IPS-18c (cell line): ENCODE data around the gene C1orf232.

ENCODE experiments used
- H3K4me3 ChIP-seq: 2 replicates; pipeline ENCODE4 v1.7.0; 2013; ENCODE audit warnings: low read depth, mild to moderate bottlenecking, low read length, moderate library complexity; ENCODE audit not compliant: insufficient read depth
- H3K9me3 ChIP-seq: one replicate; pipeline ENCODE4 v1.6.1; 2013; ENCODE audit warnings: mild to moderate bottlenecking, low read length, moderate library complexity; ENCODE audit not compliant: control insufficient read depth, insufficient read depth

The C1orf232 gene

DNA sequence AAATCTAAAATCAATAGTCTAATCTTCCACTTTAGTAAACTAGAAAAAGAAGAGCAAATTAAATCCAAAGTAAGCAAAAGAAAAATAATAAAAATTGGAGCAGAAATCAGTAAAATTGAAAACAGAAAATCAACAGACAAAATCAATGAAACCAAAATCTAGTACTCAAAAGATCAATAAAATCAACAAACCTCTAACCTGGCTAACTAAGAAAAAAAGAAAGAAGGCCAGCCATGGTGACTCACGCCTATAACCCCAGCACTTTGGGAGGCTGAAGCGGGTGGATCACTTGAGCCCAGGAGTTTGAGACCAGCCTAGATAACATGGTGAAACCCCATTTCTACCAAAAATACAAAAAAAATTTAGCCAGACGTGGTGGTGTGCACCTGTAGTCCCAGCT, 34.3 kb downstream of the C1orf232 start:
- Histone ChIP-seq H3K4me3 (no peak overlapping the region), H3K9me3 (no peaks in the 10 kb centered on the region)

DNA sequence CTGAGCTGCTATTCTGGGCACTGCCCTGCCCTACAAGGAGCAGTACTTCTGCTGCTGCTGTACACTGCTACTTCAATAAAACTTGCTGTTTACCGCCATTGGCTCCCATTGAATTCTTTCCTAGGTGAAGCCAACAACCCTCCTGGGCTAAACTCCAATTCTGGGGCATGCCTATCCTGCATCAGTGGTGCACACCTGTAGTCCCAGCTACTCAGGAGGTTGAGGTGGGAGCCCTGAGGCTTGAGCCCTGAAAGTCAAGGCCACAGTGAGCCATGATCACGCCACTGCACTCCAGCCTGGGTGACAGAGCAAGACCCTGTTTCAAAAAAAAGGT, 36.0 kb downstream of the C1orf232 start:
- Histone ChIP-seq H3K9me3 (no peaks in the 10 kb centered on the region), H3K4me3 (no peak overlapping the region)

- no peaks in the 10 kb centered on the region for H3K9me3 ChIP-seq
- H3K4me3 ChIP-seq: no peak overlapping the region
These were observed 36.5 kb downstream of the C1orf232 start for GRCh38 chr1:26132128-26132833.

GRCh38 chr1:26130695-26131094, 38.1 kb downstream of the C1orf232 start:
- Histone ChIP-seq H3K4me3 (no peak overlapping the region), H3K9me3 (no peaks in the 10 kb centered on the region)

DNA sequence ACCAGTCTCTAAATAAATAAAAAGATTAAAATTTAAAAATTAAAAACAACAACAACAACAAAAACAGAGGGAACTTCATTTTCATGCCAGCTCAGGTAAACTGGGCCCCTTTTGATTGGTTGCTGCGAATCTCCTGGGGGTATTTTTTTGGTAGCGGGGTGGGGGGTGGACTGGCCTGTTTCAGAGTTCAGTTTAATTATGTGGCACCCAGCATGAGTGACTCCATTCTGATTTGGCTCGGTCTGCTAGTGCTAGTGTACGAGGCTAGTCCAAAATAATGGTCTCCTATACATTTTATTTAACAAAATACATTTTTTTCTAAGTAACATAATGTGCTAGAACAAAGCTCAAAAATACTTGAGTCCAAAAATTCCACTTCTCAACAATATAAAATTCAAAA, 39.0 kb downstream of the C1orf232 start:
- H3K4me3 ChIP-seq: no peak overlapping the region

GRCh38 chr1:26127235-26128163, 41.3 kb downstream of the C1orf232 start:
- no peaks in the 10 kb centered on the region for H3K9me3 ChIP-seq
- no peak overlapping the region for H3K4me3 ChIP-seq

More for the DNA sequence above, 39.0 kb downstream of the C1orf232 start:
- no peaks in the 10 kb centered on the region for H3K9me3 ChIP-seq

GRCh38 chr1:26126321-26127084, 42.3 kb downstream of the C1orf232 start:
- Histone ChIP-seq H3K9me3 (no peaks in the 10 kb centered on the region), H3K4me3 (no peak overlapping the region)

- Histone ChIP-seq H3K4me3 (no peak overlapping the region), H3K9me3 (no peaks in the 10 kb centered on the region)
These were observed 42.8 kb downstream of the C1orf232 start for GRCh38 chr1:26125946-26126320.

DNA sequence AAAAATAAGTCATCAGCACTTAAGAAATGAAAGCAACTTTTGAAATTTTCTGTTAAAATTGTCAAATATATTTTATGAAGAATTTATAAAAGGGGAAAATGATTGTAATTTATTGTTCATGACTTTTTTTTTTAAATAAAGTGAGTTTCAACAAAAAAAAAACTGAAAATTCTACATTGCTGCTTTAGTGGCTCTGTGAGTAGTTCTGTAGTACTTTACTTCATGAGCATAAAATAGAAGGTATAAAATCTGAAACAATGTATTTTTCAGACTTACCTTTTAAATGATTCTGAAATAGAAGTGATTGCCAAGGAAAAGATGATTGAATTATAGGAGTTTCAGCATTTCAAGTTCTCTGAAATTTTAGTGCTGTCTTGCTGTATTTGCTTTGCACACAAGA, 43.4 kb downstream of the C1orf232 start:
- no peaks in the 10 kb centered on the region for H3K9me3 ChIP-seq
- no peak overlapping the region for H3K4me3 ChIP-seq

DNA sequence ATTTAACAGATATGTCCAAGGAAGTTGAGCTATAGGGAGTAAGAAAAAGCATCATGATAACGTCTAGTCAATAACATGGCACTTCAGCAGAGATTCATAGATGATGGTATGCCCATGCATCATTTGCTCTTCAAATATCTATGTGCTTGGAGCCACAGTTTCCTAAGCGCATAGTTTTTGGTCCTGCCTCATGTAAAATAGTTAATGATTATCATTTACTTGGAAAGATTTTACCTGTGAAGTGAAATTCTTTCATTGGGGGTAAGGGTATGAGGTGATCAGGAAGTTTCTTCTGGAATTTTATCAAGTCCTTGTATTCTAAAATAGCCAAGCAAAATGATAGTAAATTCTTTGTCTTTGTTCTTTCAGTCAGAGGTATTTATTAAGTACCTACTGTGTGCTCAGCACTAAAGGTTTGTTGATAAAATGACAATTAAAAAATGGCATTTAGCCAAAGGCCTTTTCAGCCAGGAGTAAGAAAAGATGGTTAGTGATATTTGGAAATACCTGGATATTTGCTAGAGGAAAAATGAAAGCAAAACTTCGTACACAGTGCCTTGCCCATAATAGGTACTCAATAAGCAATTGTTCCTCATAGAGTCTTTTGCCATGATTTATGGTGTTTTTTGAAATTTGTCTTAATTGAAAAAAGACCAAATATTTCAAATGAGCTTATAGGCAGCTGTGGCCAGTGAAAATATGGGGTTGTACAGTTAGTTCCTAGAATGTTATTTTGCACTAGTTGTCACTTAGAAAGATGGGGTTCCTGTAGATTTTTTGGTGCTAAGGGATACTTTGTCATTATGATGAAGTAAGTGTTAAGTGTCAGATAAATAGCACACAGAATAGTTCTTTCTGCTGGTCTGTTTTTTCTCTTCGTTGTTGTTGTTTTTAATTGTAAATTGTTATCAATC, 44.1 kb downstream of the C1orf232 start:
- Histone ChIP-seq H3K9me3 (no peaks in the 10 kb centered on the region), H3K4me3 (no peak overlapping the region)

DNA sequence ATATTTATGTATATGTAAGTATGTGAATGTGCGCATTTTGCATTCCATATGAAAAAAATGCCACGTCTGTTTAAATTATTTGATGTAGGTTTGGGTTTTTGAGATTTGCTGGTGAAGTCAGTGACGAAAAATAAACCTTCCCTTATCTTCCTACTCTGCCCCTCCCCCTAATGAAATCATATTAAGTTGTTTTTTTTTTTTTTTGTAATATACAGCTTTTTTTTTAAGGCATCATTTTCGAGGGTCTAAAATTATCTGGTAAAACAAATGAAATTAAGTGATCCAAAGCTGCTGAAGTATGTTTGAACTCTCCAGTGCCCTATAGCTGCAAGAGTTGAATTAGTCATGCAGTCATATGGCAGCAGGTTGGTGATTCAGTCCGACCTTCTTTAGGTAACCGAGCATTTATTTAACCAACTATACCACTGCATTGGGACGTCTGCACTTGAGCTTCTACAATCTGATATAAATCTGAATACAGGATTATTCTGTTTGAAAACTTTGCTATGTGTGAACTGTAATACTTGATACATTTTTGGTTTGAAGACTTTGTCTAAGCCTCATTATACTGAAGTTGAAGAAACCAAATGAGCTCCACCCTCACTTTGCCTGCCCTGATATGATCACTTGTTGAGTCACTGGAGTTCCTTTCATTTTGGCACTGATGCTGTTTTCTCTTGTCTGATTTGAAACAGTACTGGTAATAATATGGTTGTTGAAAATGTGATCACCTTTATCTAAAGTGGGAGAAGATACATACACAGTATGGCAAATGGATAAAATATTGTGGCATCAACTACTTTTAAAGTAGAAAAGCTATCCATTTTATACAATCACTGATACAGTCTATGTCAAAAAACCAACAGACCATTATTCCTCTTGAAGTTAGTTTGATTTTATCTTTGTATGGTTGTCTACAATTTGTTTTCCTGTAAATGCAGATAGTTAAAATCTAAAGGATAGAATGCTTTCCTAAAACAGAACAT, 45.5 kb downstream of the C1orf232 start:
- Histone ChIP-seq H3K4me3 (no peak overlapping the region), H3K9me3 (no peaks in the 10 kb centered on the region)

GRCh38 chr1:26121854-26122773, 46.6 kb downstream of the C1orf232 start:
- no peaks in the 10 kb centered on the region for H3K9me3 ChIP-seq
- H3K4me3 ChIP-seq: no peak overlapping the region

GRCh38 chr1:26119892-26120608, 48.7 kb downstream of the C1orf232 start:
- H3K4me3 ChIP-seq: no peak overlapping the region
- H3K9me3 ChIP-seq: no peaks in the 10 kb centered on the region

- H3K4me3 ChIP-seq: no peak overlapping the region
- no peaks in the 10 kb centered on the region for H3K9me3 ChIP-seq
These were observed 54.4 kb downstream of the C1orf232 start for GRCh38 chr1:26114165-26114927.
